Body of pancreas (tissue), 4 donors: ENCODE measurements around the gene LMX1B. TPM values are rescaled to one million over a fixed set of nuclear protein-coding genes. Genes with fewer than 3 reads are reported as not detected.

Experiments used
- ATAC-seq: fragments of 150-250 bp; one replicate; pipeline ENCODE4 v1.9.1; 2016
- DNase-seq, 4 donors: peaks; one replicate each; pipeline ENCODE4 v3.0.0-alpha.2; 2019
- H3K27ac ChIP-seq, 4 donors: fragments of 200-600 bp; sonication (generic); 1 replicate in 3 of 4; 2 replicates in 1 of 4; pipeline versions ENCODE4 v1.5.1 to v1.6.1; 2016 to 2019; ENCODE audit warnings: mild to moderate bottlenecking in 1 of 4, mixed read lengths in 1 of 4, moderate library complexity in 1 of 4
- H3K27me3 ChIP-seq, 2 donors: fragments of 200-600 bp; sonication (generic); one replicate each; pipeline ENCODE4 v1.6.0; 2016; ENCODE audit warnings: mild to moderate bottlenecking in 1 of 2
- H3K36me3 ChIP-seq, 2 donors: fragments of 200-600 bp; sonication (generic); replicated peaks in 1 of 2; 2 replicates each; pipeline ENCODE4 v1.5.1; 2016; ENCODE audit warnings: low read depth in 2 of 2; ENCODE audit not compliant: insufficient read depth in 1 of 2
- H3K4me1 ChIP-seq: fragments of 200-600 bp; sonication (generic); one replicate; pipeline ENCODE4 v1.6.0; 2016
- H3K4me3 ChIP-seq, 2 donors: fragments of 200-600 bp; sonication (generic); 1 replicate in 1 of 2; 2 replicates in 1 of 2; pipeline ENCODE4 v1.5.1; 2016 to 2019
- H3K9me3 ChIP-seq, 3 donors: fragments of 200-600 bp; sonication (generic); 1 replicate in 2 of 3; 2 replicates in 1 of 3; pipeline ENCODE4 v1.5.1; 2016
- POLR2A ChIP-seq, 3 donors: fragments of 450-650 bp; IDR thresholded peaks; one replicate each; pipeline ENCODE4 v1.6.1; 2016; ENCODE audit warnings: antibody characterized with exemption in 3 of 3, mild to moderate bottlenecking in 2 of 3
- WGBS, 2 donors: methylation state at CpG; one replicate each; pipeline ENCODE4 v1.1.5; 2017; 5-methylcytosine and 5-hydroxymethylcytosine counted together
- intact Hi-C: fragments of 100-400 bp; cut with DNase I; formaldehyde crosslinking; loops from one replicate; pipeline ENCODE4 v1.15.1; 2023
- total RNA-seq, 2 donors: library from RNA; depleted of rRNA; stranded (reverse); fragments of >200 nt; gene quantifications; one replicate each; pipeline ENCODE4 v1.1.0, GENCODE V29; 2016
- TF ChIP-seq, protein P1 (sequence below), 7 experiments: fragments of 450-650 bp in 4 of 7; fragments of 200-600 bp in 3 of 7; sonication (generic) in 3 of 7; IDR thresholded peaks; one replicate each; pipeline ENCODE4 v1.5.1; 2016 to 2019; ENCODE audit warnings: antibody characterized with exemption in 7 of 7

The LMX1B gene
- total RNA-seq, 2 donors from 2014 or later = 0.26 TPM; not detected in 1

DNA sequence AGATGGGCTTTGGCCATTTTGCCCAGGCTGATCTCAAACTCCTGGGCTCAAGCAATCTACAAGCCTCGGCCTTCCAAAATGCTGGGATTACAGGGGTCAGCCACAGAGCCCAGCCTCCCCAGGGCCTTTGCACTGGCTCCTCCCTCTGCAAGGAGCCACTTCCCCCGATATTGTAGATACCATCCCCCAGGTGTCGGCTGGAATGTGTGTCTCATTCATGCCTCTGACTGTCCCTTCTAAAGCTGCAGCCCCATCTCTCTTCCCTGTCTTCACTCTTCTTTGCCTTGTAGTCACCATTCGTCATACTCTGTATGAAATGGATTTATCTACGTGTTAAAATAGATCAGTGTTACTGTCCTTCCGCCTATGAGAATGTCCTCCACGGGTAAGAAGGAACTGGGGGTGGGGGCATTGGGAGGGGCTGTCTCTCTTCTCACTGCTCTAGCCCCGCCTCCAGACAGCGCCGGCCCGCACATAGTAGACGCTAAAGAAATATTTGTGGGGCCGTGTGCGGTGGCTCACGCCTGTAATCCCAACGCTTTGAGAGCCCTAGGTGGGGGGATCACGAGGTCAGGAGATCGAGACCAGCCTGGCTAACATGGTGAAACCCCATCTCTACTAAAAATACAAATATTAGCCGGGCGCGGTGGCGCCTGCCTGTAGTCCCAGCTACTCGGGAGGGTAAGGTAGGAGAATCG lies 68.5 kb downstream of the LMX1B start:
- no peak overlapping the region for H3K4me3 ChIP-seq
- no peaks in the 10 kb centered on the region for H3K36me3 ChIP-seq
- WGBS, 2 donors = 39 to 50% methylated on average over 22 to 24 of the region's 24 CpGs
- intact Hi-C loops = no loop called here
- no peak overlapping the region for H3K27ac ChIP-seq
- peaks cover 7% of the 10 kb centered on the region for H3K4me1 ChIP-seq
- H3K9me3 ChIP-seq = no peaks in the 10 kb centered on the region
- DNase-seq (no peak), ATAC-seq (no peak)
- peaks cover 0 to 21% of the 10 kb centered on the region in 2 donors for H3K27me3 ChIP-seq
- TF ChIP-seq POLR2A (IDR thresholded peaks at IDR 0.05) = no peak
- TF ChIP-seq, protein P1, sequence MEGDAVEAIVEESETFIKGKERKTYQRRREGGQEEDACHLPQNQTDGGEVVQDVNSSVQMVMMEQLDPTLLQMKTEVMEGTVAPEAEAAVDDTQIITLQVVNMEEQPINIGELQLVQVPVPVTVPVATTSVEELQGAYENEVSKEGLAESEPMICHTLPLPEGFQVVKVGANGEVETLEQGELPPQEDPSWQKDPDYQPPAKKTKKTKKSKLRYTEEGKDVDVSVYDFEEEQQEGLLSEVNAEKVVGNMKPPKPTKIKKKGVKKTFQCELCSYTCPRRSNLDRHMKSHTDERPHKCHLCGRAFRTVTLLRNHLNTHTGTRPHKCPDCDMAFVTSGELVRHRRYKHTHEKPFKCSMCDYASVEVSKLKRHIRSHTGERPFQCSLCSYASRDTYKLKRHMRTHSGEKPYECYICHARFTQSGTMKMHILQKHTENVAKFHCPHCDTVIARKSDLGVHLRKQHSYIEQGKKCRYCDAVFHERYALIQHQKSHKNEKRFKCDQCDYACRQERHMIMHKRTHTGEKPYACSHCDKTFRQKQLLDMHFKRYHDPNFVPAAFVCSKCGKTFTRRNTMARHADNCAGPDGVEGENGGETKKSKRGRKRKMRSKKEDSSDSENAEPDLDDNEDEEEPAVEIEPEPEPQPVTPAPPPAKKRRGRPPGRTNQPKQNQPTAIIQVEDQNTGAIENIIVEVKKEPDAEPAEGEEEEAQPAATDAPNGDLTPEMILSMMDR (IDR thresholded peaks at IDR 0.05) = no peak

DNA sequence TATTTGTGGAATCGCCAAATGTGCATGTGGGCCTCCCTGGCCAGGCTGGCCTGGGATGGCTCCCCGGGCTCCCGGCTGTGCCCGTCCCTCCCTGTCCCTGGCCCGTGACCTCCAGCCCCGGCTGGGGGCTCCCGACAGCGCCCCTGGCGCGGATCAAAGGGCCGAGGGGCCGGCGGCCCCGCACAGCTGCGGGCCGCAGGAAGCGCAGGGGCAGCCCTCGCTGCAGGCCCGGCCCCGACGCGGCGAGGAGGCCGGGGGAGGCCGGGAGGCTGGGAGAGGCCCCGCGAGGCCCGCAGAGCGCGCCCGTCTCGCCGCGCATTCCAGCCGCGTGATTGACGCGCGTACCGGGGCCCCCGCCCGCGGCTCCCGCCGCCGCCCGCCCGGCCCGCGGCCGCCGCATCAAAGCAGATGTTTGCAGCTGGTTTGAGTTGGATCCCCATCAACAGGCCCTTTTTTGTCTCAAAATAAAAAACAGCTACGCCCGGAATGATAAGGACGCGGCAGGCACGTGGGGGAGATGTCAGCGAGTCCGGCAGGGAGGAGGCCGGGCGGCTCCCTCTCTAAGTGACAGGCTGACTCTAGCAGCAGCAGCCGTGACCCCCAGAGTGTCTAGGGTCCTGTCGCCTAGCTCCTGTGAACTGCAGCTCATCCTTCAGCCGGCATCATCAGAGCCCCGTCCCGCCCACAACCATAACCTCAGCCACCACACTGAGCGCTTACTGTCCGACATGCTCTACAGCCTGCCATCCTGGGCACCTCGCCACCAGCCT lies 69.4 kb downstream of the LMX1B start:
- no peak for ATAC-seq
- Histone ChIP-seq H3K27ac (no peak overlapping the region), H3K27me3 (peaks cover 0 to 20% of the 10 kb centered on the region in 2 donors), H3K9me3 (no peaks in the 10 kb centered on the region), H3K36me3 (no peaks in the 10 kb centered on the region), H3K4me3 (no peak overlapping the region), H3K4me1 (peaks cover 7% of the 10 kb centered on the region)
- intact Hi-C loops = no loop called here
- TF ChIP-seq, protein P1 (IDR thresholded peaks at IDR 0.05) = no peak
- TF ChIP-seq POLR2A (IDR thresholded peaks at IDR 0.05) = no peak
- DNase-seq = no peak
- 0 to 7% methylated on average over 4 to 67 of the region's 69 CpGs for whole genome bisulfite sequencing, 2 donors

GRCh38 chr9:126683698-126684044 lies 69.9 kb downstream of the LMX1B start:
- Histone ChIP-seq H3K4me3 (no peak overlapping the region), H3K9me3 (no peaks in the 10 kb centered on the region), H3K27me3 (peaks cover 0 to 20% of the 10 kb centered on the region in 2 donors), H3K4me1 (peaks cover 7% of the 10 kb centered on the region), H3K36me3 (no peaks in the 10 kb centered on the region), H3K27ac (no peak overlapping the region)
- intact Hi-C loops = no loop called here
- no peak for ATAC-seq
- WGBS, 2 donors = 69 to 71% methylated on average over 5 of the region's 5 CpGs
- no peak for TF ChIP-seq POLR2A (IDR thresholded peaks at IDR 0.05)
- TF ChIP-seq, protein P1 (IDR thresholded peaks at IDR 0.05) = no peak
- DNase-seq = no peak

DNA sequence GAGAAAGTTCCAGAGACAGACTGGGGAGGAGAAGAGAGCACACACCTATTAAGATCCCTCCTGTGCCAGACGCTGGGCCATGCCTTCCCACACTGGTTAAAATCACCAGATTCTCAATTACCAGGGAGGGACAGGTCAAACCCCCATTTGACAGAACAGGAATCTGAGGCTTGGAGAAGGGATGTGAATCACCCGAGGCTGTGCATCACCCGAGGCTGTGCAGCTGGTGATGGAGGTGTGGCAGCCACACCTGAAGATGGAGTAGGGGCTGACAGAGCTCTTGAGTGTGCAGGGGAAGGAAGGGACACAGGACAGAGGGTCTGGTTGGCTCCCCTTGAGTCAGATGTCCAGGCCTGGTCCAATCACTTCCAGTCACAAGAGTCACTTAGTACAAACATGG lies 70.6 kb downstream of the LMX1B start:
- no peak for DNase-seq
- no peak overlapping the region for H3K4me3 ChIP-seq
- peaks cover 0 to 20% of the 10 kb centered on the region in 2 donors for H3K27me3 ChIP-seq
- WGBS, 2 donors = 57 to 68% methylated on average over 3 of the region's 3 CpGs
- no peak for TF ChIP-seq POLR2A (IDR thresholded peaks at IDR 0.05)
- TF ChIP-seq, protein P1 (IDR thresholded peaks at IDR 0.05) = no peak
- no peaks in the 10 kb centered on the region for H3K36me3 ChIP-seq
- no peak for ATAC-seq
- peaks cover 7% of the 10 kb centered on the region for H3K4me1 ChIP-seq
- no peak overlapping the region for H3K27ac ChIP-seq
- intact Hi-C loops = no loop called here
- no peaks in the 10 kb centered on the region for H3K9me3 ChIP-seq
